Mesenchymal stem cell (in vitro differentiated cells and primary cell): ENCODE results near the gene RPL39. TPM values are rescaled to one million over a fixed set of nuclear protein-coding genes. Genes with fewer than 3 reads are reported as not detected.

ENCODE experiments used
- DNase-seq: peaks from one replicate; pipeline ENCODE4 v3.0.0-alpha.2; 2013
- H2AFZ ChIP-seq: one replicate; pipeline ENCODE4 v1.6.1; 2013; ENCODE audit warnings: low read depth, mild to moderate bottlenecking, control low read depth, inconsistent platforms, low read length, moderate library complexity
- H2AK5ac ChIP-seq: 2 replicates; pipeline ENCODE4 v1.6.1; 2013; ENCODE audit warnings: low read length, moderate library complexity, mild to moderate bottlenecking, inconsistent platforms; ENCODE audit not compliant: severe bottlenecking
- H2BK120ac ChIP-seq: one replicate; pipeline ENCODE4 v1.6.1; 2013; ENCODE audit warnings: low read depth, mild to moderate bottlenecking, inconsistent platforms, low read length, moderate library complexity
- H2BK12ac ChIP-seq, 2 experiments: one replicate each; pipeline ENCODE4 v1.6.1; 2013; ENCODE audit warnings: inconsistent platforms in 2 of 2, low read length in 2 of 2, mild to moderate bottlenecking in 2 of 2, moderate library complexity in 2 of 2, control low read depth in 1 of 2
- H2BK15ac ChIP-seq: one replicate; pipeline ENCODE4 v1.6.1; 2013; ENCODE audit warnings: mild to moderate bottlenecking, low read depth, inconsistent platforms; ENCODE audit not compliant: poor library complexity, severe bottlenecking
- H2BK5ac ChIP-seq: 2 replicates; pipeline ENCODE4 v1.6.1; 2013; ENCODE audit warnings: low read depth, mild to moderate bottlenecking, low read length, control low read depth, inconsistent platforms; ENCODE audit not compliant: poor library complexity, severe bottlenecking
- H3K14ac ChIP-seq, 2 experiments: one replicate each; pipeline ENCODE4 v1.6.1; 2013; ENCODE audit warnings: inconsistent platforms in 2 of 2, low read length in 2 of 2, control low read depth in 1 of 2, mild to moderate bottlenecking in 1 of 2, moderate library complexity in 1 of 2
- H3K18ac ChIP-seq, 2 experiments: one replicate each; pipeline ENCODE4 v1.6.1; 2013; ENCODE audit warnings: inconsistent platforms in 2 of 2, low read length in 2 of 2, control low read depth in 1 of 2, low read depth in 1 of 2, mild to moderate bottlenecking in 1 of 2
- H3K23ac ChIP-seq, 2 experiments: one replicate each; pipeline ENCODE4 v1.6.1; 2013; ENCODE audit warnings: inconsistent platforms in 2 of 2, low read length in 2 of 2, mild to moderate bottlenecking in 2 of 2, moderate library complexity in 2 of 2, control low read depth in 1 of 2
- H3K27ac ChIP-seq: 2 replicates; pipeline ENCODE4 v1.5.1; 2013; ENCODE audit warnings: mild to moderate bottlenecking, moderate library complexity, low read length, control low read depth, inconsistent platforms; ENCODE audit not compliant: poor library complexity, severe bottlenecking
- H3K27me3 ChIP-seq, 2 experiments: 2 replicates each; pipeline versions ENCODE4 v1.6.1 to v1.7.0; 2013; ENCODE audit warnings: low read length in 2 of 2, mild to moderate bottlenecking in 2 of 2, moderate library complexity in 2 of 2, control low read depth in 1 of 2, inconsistent platforms in 1 of 2; ENCODE audit not compliant: control insufficient read depth in 1 of 2, insufficient read depth in 1 of 2
- H3K36me3 ChIP-seq, 2 experiments: 2 replicates each; pipeline versions ENCODE4 v1.6.1 to v1.7.0; 2013; ENCODE audit warnings: low read length in 2 of 2, control low read depth in 1 of 2, inconsistent platforms in 1 of 2, low read depth in 1 of 2, mild to moderate bottlenecking in 1 of 2; ENCODE audit not compliant: insufficient read depth in 2 of 2, control insufficient read depth in 1 of 2
- H3K4ac ChIP-seq, 2 experiments: one replicate each; pipeline ENCODE4 v1.6.1; 2013; ENCODE audit warnings: inconsistent platforms in 2 of 2, low read length in 2 of 2, mild to moderate bottlenecking in 2 of 2, moderate library complexity in 2 of 2, control low read depth in 1 of 2, low read depth in 1 of 2
- H3K4me1 ChIP-seq: 2 replicates; pipeline ENCODE4 v1.6.1; 2013; ENCODE audit warnings: low read depth, low read length, control low read depth; ENCODE audit not compliant: control insufficient read depth, insufficient read depth
- H3K4me2 ChIP-seq: 2 replicates; pipeline ENCODE4 v1.6.1; 2013; ENCODE audit warnings: low read length, mild to moderate bottlenecking, inconsistent platforms; ENCODE audit not compliant: poor library complexity, severe bottlenecking
- H3K4me3 ChIP-seq, 2 experiments: 2 replicates each; pipeline versions ENCODE4 v1.5.1 to v1.7.0; 2013; ENCODE audit warnings: low read length in 2 of 2, mild to moderate bottlenecking in 2 of 2, control low read depth in 1 of 2, low read depth in 1 of 2; ENCODE audit not compliant: insufficient read depth in 1 of 2
- H3K79me1 ChIP-seq: replicated peaks from 2 replicates; pipeline ENCODE4 v1.6.1; 2013; ENCODE audit warnings: mild to moderate bottlenecking, control low read depth, low read length, inconsistent platforms; ENCODE audit not compliant: poor library complexity, severe bottlenecking
- H3K9ac ChIP-seq: 2 replicates; pipeline ENCODE4 v1.7.0; 2013; ENCODE audit warnings: mild to moderate bottlenecking, low read length, moderate library complexity
- H3K9me3 ChIP-seq: 2 replicates; pipeline ENCODE4 v1.7.0; 2013; ENCODE audit warnings: mild to moderate bottlenecking, low read length; ENCODE audit not compliant: control insufficient read depth
- H4K8ac ChIP-seq: one replicate; pipeline ENCODE4 v1.6.1; 2013; ENCODE audit warnings: inconsistent platforms, mild to moderate bottlenecking, low read length, moderate library complexity
- H4K91ac ChIP-seq: one replicate; pipeline ENCODE4 v1.6.1; 2013; ENCODE audit warnings: mild to moderate bottlenecking, low read length, inconsistent platforms
- WGBS: methylation state at CpG from one replicate; pipeline ENCODE4 v1.1.7; 2013; ENCODE audit warnings: mixed read lengths; 5-methylcytosine and 5-hydroxymethylcytosine counted together
- polyA plus RNA-seq, 2 experiments: library from polyadenylated mRNA; stranded (reverse); fragments of 200-250 nt; gene quantifications; one replicate each; pipeline ENCODE4 v1.2.3, GENCODE V29; 2013

Gene RPL39
- 6,089 TPM for polyA plus RNA-seq (2013, experiment 1 of 2)
- polyA plus RNA-seq (2013, experiment 2 of 2) = 6,065 TPM

- no peaks in the 10 kb centered on the region for H3K9me3 ChIP-seq
- WGBS = under 1% methylated on average over 55 of the region's 58 CpGs
These were observed at the start of gene RPL39 for GRCh38 chrX:119791437-119792231. Gene RPL39, minus strand, starts transcription at chrX:119791630. Its CDS starts 54 bp downstream, at chrX:119791576.

GRCh38 chrX:119833905-119834304, 42.5 kb upstream of the RPL39 start:
- Histone ChIP-seq H3K4me1 (no peaks in the 10 kb centered on the region), H3K36me3 (peaks cover 12 to 42% of the 10 kb centered on the region in 2 experiments), H2BK12ac (no peak overlapping the region), H2AFZ (no peak overlapping the region), H3K14ac (no peak overlapping the region), H2AK5ac (no peak overlapping the region), H3K4me2 (no peak overlapping the region), H3K9ac (no peak overlapping the region), H3K23ac (no peak overlapping the region), H4K8ac (no peak overlapping the region), H3K27me3 (no peaks in the 10 kb centered on the region), H2BK120ac (no peak overlapping the region), H3K4ac (no peak overlapping the region), H3K18ac (no peak overlapping the region), H2BK5ac (no peak overlapping the region), H3K27ac (no peak overlapping the region), H2BK15ac (no peak overlapping the region), H3K9me3 (no peaks in the 10 kb centered on the region), H3K79me1 (no peaks in the 10 kb centered on the region), H3K4me3 (no peak overlapping the region), H4K91ac (no peak overlapping the region)
- DNase-seq = no peak
- 95% methylated on average over 2 of the region's 3 CpGs for WGBS

More at GRCh38 chrX:119791437-119792231, at the start of gene RPL39:
- H3K23ac ChIP-seq = peak within 1 kb of the TSS in 1 of 2 experiments; percentile 69
- H2AFZ ChIP-seq = peak within 1 kb of the TSS; percentile 10
- H3K27ac ChIP-seq = peak within 1 kb of the TSS; percentile 93
- peak within 1 kb of the TSS in 1 of 2 experiments; percentile 71 for H3K14ac ChIP-seq
- H4K91ac ChIP-seq = no peak within 1 kb of the TSS
- H2AK5ac ChIP-seq = peak within 1 kb of the TSS; percentile 48
- H3K9ac ChIP-seq = peak within 1 kb of the TSS; percentile 97
- H2BK15ac ChIP-seq = no peak within 1 kb of the TSS
- peak within 1 kb of the TSS; percentile 91 for H2BK5ac ChIP-seq
- peak; percentile 94 for DNase-seq
- H3K36me3 ChIP-seq = peaks cover 4 to 25% of the 10 kb centered on the region in 2 experiments
- H3K79me1 ChIP-seq = no peaks in the 10 kb centered on the region
- H3K4me1 ChIP-seq = peaks cover 3% of the 10 kb centered on the region
- H3K4ac ChIP-seq = peak within 1 kb of the TSS in 1 of 2 experiments; percentile 84
- no peak within 1 kb of the TSS for H2BK120ac ChIP-seq
- peak within 1 kb of the TSS; percentile 74 to 80 for H3K4me3 ChIP-seq
- no peak within 1 kb of the TSS for H2BK12ac ChIP-seq
- peak within 1 kb of the TSS; percentile 72 for H3K4me2 ChIP-seq
- peak within 1 kb of the TSS; percentile 52 to 76 for H3K18ac ChIP-seq
- H4K8ac ChIP-seq = peak within 1 kb of the TSS; percentile 89
- H3K27me3 ChIP-seq = no peaks in the 10 kb centered on the region

- Histone ChIP-seq H3K14ac (no peak overlapping the region), H3K79me1 (no peaks in the 10 kb centered on the region), H2BK15ac (no peak overlapping the region), H3K4me1 (no peaks in the 10 kb centered on the region), H3K18ac (no peak overlapping the region), H3K27ac (no peak overlapping the region), H2BK120ac (no peak overlapping the region), H4K8ac (no peak overlapping the region), H2BK12ac (no peak overlapping the region), H3K4me3 (no peak overlapping the region), H2BK5ac (no peak overlapping the region), H3K36me3 (peaks cover 6 to 14% of the 10 kb centered on the region in 2 experiments), H3K4ac (no peak overlapping the region), H3K9me3 (no peaks in the 10 kb centered on the region), H3K23ac (no peak overlapping the region), H2AK5ac (no peak overlapping the region), H3K9ac (no peak overlapping the region), H3K27me3 (no peaks in the 10 kb centered on the region), H3K4me2 (no peak overlapping the region), H4K91ac (no peak overlapping the region), H2AFZ (no peak overlapping the region)
- no peak for DNase-seq
- 93% methylated on average over 1 of the region's 5 CpGs for WGBS
These were observed 37.0 kb upstream of the RPL39 start for GRCh38 chrX:119828446-119828845.

- no peaks in the 10 kb centered on the region for H3K9me3 ChIP-seq
- no peaks in the 10 kb centered on the region for H3K27me3 ChIP-seq
- no peak overlapping the region for H2AFZ ChIP-seq
- H3K14ac ChIP-seq = no peak overlapping the region
- no peak overlapping the region for H2BK120ac ChIP-seq
- H4K91ac ChIP-seq = no peak overlapping the region
- H3K79me1 ChIP-seq = no peaks in the 10 kb centered on the region
- no peak overlapping the region for H3K23ac ChIP-seq
- H2BK15ac ChIP-seq = no peak overlapping the region
- H3K9ac ChIP-seq = peak overlapping the region; percentile 51
- peak; percentile 5 for DNase-seq
- no peak overlapping the region for H2AK5ac ChIP-seq
- no peaks in the 10 kb centered on the region for H3K4me1 ChIP-seq
- no peak overlapping the region for H3K4me3 ChIP-seq
- H3K18ac ChIP-seq = no peak overlapping the region
- no peak overlapping the region for H3K27ac ChIP-seq
- no peak overlapping the region for H3K4me2 ChIP-seq
- no peak overlapping the region for H2BK5ac ChIP-seq
- 88% methylated on average over 4 of the region's 7 CpGs for WGBS
- no peak overlapping the region for H2BK12ac ChIP-seq
- H3K36me3 ChIP-seq = peaks cover 3 to 6% of the 10 kb centered on the region in 2 experiments
- no peak overlapping the region for H3K4ac ChIP-seq
- H4K8ac ChIP-seq = no peak overlapping the region
These were observed 35.0 kb upstream of the RPL39 start for GRCh38 chrX:119826399-119826959.
